GM12875 (cell line): ENCODE data around the gene NUP85.

ENCODE experiments used
- H3K4me3 ChIP-seq: one replicate; pipeline ENCODE4 v1.5.1; 2011; ENCODE audit warnings: low read depth, low read length, control low read depth
- TF ChIP-seq, protein P1 (sequence below): IDR thresholded peaks from 2 replicates; pipeline ENCODE4 v1.5.1; 2011; ENCODE audit warnings: low read depth, mild to moderate bottlenecking, control low read depth, inconsistent platforms, low read length, moderate library complexity, borderline replicate concordance; ENCODE audit not compliant: insufficient read depth

Gene NUP85

DNA sequence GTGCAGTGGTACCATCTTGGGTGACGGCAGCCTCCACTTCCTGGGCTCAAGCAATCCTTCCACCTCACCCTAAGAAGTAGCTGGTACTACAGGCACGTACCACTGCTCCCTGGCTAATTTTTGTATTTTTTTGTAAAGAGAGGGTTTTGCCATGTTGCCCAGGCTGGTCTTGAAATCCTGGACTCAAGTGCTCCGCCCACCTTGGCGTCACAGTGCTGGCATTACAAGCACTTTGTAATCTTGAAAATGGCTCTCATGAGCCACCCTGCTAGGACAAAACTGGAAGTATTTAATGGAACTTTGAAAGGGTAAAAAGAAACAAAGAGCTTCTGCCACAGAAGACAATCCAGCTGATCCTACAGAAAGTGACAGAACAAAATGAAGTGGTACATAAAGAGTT lies 32.0 kb upstream of the NUP85 start:
- no peak overlapping the region for H3K4me3 ChIP-seq
- TF ChIP-seq, protein P1, sequence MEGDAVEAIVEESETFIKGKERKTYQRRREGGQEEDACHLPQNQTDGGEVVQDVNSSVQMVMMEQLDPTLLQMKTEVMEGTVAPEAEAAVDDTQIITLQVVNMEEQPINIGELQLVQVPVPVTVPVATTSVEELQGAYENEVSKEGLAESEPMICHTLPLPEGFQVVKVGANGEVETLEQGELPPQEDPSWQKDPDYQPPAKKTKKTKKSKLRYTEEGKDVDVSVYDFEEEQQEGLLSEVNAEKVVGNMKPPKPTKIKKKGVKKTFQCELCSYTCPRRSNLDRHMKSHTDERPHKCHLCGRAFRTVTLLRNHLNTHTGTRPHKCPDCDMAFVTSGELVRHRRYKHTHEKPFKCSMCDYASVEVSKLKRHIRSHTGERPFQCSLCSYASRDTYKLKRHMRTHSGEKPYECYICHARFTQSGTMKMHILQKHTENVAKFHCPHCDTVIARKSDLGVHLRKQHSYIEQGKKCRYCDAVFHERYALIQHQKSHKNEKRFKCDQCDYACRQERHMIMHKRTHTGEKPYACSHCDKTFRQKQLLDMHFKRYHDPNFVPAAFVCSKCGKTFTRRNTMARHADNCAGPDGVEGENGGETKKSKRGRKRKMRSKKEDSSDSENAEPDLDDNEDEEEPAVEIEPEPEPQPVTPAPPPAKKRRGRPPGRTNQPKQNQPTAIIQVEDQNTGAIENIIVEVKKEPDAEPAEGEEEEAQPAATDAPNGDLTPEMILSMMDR: no peak

DNA sequence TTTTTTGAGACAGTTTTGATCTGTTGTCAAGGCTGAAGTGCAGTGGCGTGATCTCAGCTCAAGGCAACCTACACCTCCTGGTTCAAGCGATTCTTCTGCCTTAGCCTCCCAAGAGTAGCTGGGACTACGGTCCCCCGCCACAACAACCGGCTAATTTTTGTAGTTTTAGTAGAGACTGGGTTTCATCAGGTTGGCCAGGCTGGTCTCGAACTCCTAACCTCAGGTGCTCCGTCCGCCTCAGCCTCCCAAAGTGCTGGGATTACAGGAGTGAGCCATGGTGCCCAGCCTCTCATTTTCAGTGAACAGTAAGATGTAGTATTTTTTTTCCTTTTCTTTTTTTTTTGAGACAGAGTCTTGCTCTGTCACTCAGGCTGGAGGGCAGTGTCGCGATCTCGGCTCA lies 30.5 kb upstream of the NUP85 start:
- TF ChIP-seq, protein P1: no peak
- no peak overlapping the region for H3K4me3 ChIP-seq

DNA sequence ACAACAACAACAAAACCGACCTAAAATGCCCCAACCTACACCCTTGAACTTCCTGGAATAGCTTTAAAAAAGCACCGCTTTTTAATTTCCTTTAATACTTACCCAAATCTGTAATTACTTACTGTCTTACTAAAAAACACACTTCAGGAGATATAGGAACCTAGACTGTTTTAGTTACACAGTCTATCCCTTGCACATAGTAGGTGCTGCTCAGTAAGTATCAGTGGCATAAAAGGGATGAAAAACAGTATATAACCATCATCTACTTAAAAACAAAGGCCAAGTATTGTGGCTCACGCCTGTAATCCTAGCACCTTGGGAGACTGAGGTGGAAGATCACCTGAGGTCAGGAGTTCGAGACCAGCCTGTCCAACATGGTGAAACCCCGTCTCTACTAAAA lies 28.9 kb upstream of the NUP85 start:
- TF ChIP-seq, protein P1: no peak

DNA sequence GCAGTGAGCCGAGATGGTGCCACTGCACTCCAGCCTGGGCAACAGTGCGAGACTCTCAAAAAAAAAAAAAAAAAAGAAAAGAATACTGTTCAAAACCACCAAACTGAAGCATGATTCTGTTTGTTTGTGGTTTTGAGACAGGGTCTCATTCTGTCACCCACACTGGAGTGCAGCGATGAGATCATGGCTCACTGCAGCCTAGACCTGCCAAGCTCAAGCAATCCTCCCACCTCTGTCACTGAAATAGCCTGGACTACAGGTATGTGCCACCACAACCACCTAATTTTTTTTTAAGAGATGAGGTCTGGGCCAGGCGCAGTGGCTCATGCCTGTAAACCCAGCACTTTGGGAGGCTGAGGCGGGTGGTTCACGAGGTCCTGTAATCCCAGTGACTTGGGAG lies 27.0 kb upstream of the NUP85 start:
- no peak overlapping the region for H3K4me3 ChIP-seq
- TF ChIP-seq, protein P1: no peak

More for the DNA sequence above, 28.9 kb upstream of the NUP85 start:
- no peak overlapping the region for H3K4me3 ChIP-seq

DNA sequence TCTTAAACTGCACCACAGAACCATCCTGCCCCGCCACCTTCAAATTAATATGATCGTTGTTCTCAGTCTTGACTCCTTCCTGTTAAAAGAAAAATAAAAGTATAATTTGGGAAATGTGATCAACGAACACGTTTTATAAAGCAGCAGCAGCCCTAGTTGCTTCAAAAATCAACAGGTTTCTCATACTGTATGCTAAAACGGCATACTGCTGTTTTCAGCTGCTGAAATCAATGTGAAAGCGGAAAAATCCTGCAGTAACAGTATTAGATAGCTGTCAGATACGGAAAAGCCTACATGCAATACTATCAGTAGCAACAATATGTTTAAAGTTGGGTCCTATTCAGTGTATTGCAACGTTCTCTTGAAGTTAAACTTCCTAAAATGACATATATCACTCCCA lies 24.4 kb upstream of the NUP85 start:
- TF ChIP-seq, protein P1: no peak
- peak overlapping the region; percentile 67 for H3K4me3 ChIP-seq

DNA sequence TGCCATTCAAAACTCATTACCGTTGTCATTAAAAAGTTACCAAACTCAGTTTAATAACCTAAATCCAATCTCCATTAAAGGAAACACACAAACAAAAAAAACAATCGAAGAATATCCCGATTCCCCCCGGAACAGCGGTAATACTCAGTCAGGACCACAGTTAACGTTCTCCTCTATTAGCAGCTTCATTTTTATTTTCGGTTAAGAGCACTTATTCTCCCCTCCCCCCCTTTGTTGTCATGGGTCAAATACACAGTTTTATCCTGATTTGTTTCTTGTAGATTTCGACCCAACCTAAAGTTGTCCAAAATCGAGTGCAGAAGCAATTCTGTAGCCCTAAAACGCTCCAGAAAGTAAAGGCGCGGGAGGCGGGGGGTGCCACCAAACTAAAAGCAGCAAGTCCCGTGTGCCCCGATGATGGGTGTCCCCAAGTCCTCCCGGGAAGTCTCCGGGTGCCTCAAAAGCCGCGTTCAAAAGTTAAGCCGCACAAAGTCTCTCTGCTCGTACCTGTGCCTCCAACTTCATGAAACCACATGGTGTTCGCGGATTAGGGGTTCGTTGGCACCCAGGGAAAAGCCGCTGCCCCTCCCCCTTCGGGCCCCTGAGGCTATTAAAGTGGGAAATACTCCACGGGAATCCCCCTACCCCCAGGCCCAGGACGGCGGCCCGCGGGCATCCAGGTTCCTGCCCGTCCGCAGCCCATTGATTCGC lies 23.7 kb upstream of the NUP85 start:
- H3K4me3 ChIP-seq: peak overlapping the region; percentile 67
- TF ChIP-seq, protein P1: no peak

DNA sequence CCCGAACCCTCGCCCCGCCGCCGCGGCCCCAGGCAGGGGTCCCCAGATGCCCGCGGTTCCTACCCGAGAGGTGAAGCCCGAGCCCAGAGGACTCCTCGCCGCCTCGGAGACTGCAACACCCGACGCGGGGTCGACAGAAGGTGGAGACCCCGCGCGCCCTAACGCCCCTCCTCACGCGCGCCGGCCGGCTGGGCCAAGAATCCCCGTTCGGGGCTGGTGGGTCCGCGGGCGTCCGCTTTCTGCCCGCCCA lies 23.2 kb upstream of the NUP85 start:
- TF ChIP-seq, protein P1: no peak
- peak overlapping the region; percentile 67 for H3K4me3 ChIP-seq
